ENCODE results near the gene RASSF5.

DNA sequence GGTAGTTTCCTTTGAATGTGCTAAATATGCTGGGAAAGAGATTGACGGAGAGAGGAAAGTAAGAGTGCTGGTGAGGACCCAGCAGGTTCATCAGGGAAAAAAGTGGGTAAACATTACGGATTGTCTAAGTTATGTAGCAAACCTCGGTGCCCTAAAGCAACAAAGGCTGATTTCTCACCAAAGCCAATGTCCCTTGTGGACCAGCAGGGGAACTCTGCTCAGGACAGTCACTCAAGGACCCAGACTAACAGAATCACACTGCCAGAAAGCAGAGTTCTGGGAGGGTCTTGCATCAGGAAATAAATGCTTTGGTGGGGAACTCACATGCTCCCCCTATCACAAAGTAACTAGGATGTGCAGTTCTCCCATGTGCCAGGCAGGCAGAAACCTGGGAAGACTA is 38.8 kb upstream of the RASSF5 start:
- TF ChIP-seq, protein P1, sequence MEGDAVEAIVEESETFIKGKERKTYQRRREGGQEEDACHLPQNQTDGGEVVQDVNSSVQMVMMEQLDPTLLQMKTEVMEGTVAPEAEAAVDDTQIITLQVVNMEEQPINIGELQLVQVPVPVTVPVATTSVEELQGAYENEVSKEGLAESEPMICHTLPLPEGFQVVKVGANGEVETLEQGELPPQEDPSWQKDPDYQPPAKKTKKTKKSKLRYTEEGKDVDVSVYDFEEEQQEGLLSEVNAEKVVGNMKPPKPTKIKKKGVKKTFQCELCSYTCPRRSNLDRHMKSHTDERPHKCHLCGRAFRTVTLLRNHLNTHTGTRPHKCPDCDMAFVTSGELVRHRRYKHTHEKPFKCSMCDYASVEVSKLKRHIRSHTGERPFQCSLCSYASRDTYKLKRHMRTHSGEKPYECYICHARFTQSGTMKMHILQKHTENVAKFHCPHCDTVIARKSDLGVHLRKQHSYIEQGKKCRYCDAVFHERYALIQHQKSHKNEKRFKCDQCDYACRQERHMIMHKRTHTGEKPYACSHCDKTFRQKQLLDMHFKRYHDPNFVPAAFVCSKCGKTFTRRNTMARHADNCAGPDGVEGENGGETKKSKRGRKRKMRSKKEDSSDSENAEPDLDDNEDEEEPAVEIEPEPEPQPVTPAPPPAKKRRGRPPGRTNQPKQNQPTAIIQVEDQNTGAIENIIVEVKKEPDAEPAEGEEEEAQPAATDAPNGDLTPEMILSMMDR (conservative IDR thresholded peaks at IDR 0.05; ENCODE audit: low read depth, low read length) = no peak
- TF ChIP-seq EZH2 (IDR thresholded peaks at IDR 0.05; ENCODE audit: borderline replicate concordance, low read depth, low read length, poor library complexity, severe bottlenecking) = no peak

Data from A673 (cell line).